ENCODE data around the gene ALS2CL. TPM values are rescaled to one million over a fixed set of nuclear protein-coding genes. Genes with fewer than 3 reads are reported as not detected.

Gene ALS2CL
- total and polyA plus RNA-seq, 10 of the 15 experiments (the other 5 are each of a cell fraction or from before 2014, with no cell fraction given), result 0.01 to 0.05 TPM; not detected in 8

- DNase-seq (ENCODE audit: low read depth, low spot score), result no peak
- WGBS (ENCODE audit: insufficient coverage, insufficient replicate concordance, low lambda C conversion rate, missing lambda C conversion rate), result 2% methylated on average over 9 of the region's 9 CpGs
- no peak for ATAC-seq
- POLR2A ChIA-PET, result no interaction called here
- H3K4me3 ChIP-seq, result no peak overlapping the region
- H2AFZ ChIP-seq (ENCODE audit: control insufficient read depth, low read depth, low read length), result no peak overlapping the region
- no TSS peak for BruUV-seq (replicated peaks)
- intact Hi-C loops (cut with micrococcal nuclease; ENCODE audit: unreplicated experiment) (no loop called here), in situ Hi-C loops (cut with MboI) (no loop called here)
- H3K4me2 ChIP-seq (ENCODE audit: control insufficient read depth, insufficient read depth), result no peak overlapping the region
- no peak overlapping the region for H3K9ac ChIP-seq (ENCODE audit: control insufficient read depth, insufficient read depth, low read length)
- SMC1A ChIA-PET (ENCODE audit: uncharacterized antibody, unreplicated experiment), result no interaction called here
- no peaks in the 10 kb centered on the region for H3K36me3 ChIP-seq (ENCODE audit: control insufficient read depth in 2 of 2, insufficient read depth in 2 of 2, low read length in 1 of 2)
- CTCF ChIA-PET, result interaction anchor here (0.8 kb wide), 1 partner anchor 172 kb away, joined by 3 read pairs; no protein-coding TSS in a partner anchor
- no peaks in the 10 kb centered on the region for H3K79me2 ChIP-seq (ENCODE audit: control insufficient read depth, insufficient read depth, low read length)
- H3K27me3 ChIP-seq (replicated peaks in 1 of 2; ENCODE audit: control insufficient read depth in 2 of 2, insufficient read depth in 2 of 2, low read length in 1 of 2), result peaks cover 2 to 5% of the 10 kb centered on the region in 2 experiments; a peak in 3 of 4 replicates
- H4K20me1 ChIP-seq (ENCODE audit: control insufficient read depth, insufficient read depth), result no peaks in the 10 kb centered on the region; the same call in 1 of the 2 replicates
- RAD21 ChIA-PET (ENCODE audit: unreplicated experiment), result no interaction called here
- H3K4me1 ChIP-seq (ENCODE audit: control insufficient read depth, insufficient read depth, low read length), result no peaks in the 10 kb centered on the region
- no peak overlapping the region for H3K27ac ChIP-seq (ENCODE audit: control insufficient read depth, insufficient read depth)
- no peaks in the 10 kb centered on the region for H3K9me3 ChIP-seq (replicated peaks; ENCODE audit: control insufficient read depth, insufficient read depth, low read length)
- FAIRE-seq, result no peak
- TF ChIP-seq FOS (IDR thresholded peaks at IDR 0.05; ENCODE audit: borderline replicate concordance, extremely low read depth, insufficient read length) (no peak), ZNF217 (IDR thresholded peaks at IDR 0.05) (no peak), ZBED1 (IDR thresholded peaks at IDR 0.05; ENCODE audit: borderline replicate concordance) (no peak), TCF3 (IDR thresholded peaks at IDR 0.05; ENCODE audit: borderline replicate concordance, insufficient read depth, low read depth, low read length) (no peak), CREB1 (IDR thresholded peaks at IDR 0.05; ENCODE audit: low read depth) (no peak), KAT2A (conservative IDR thresholded peaks at IDR 0.05; ENCODE audit: control insufficient read depth, low read depth, low read length) (no peak), STAT3 (IDR thresholded peaks at IDR 0.05; ENCODE audit: low read depth, low read length) (no peak), ETV6 (conservative IDR thresholded peaks at IDR 0.05 in 1 of 2, IDR thresholded peaks at IDR 0.05 in 1 of 2; ENCODE audit: borderline replicate concordance in 1 of 2, low read depth in 1 of 2) (no peak), ZZZ3 (IDR thresholded peaks at IDR 0.05; ENCODE audit: control insufficient read depth, insufficient read length, low read depth) (no peak), ZBTB4 (CRISPR knock-in tag; IDR thresholded peaks at IDR 0.05) (no peak)
- TF ChIP-seq, protein P1, sequence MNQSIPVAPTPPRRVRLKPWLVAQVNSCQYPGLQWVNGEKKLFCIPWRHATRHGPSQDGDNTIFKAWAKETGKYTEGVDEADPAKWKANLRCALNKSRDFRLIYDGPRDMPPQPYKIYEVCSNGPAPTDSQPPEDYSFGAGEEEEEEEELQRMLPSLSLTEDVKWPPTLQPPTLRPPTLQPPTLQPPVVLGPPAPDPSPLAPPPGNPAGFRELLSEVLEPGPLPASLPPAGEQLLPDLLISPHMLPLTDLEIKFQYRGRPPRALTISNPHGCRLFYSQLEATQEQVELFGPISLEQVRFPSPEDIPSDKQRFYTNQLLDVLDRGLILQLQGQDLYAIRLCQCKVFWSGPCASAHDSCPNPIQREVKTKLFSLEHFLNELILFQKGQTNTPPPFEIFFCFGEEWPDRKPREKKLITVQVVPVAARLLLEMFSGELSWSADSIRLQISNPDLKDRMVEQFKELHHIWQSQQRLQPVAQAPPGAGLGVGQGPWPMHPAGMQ (IDR thresholded peaks at IDR 0.05; ENCODE audit: borderline replicate concordance), result no peak
- TF ChIP-seq, protein P2, sequence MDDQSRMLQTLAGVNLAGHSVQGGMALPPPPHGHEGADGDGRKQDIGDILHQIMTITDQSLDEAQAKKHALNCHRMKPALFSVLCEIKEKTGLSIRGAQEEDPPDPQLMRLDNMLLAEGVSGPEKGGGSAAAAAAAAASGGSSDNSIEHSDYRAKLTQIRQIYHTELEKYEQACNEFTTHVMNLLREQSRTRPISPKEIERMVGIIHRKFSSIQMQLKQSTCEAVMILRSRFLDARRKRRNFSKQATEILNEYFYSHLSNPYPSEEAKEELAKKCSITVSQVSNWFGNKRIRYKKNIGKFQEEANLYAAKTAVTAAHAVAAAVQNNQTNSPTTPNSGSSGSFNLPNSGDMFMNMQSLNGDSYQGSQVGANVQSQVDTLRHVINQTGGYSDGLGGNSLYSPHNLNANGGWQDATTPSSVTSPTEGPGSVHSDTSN (IDR thresholded peaks at IDR 0.05; ENCODE audit: insufficient replicate concordance, low read depth, low read length), result no peak
- TF ChIP-seq, protein P3, sequence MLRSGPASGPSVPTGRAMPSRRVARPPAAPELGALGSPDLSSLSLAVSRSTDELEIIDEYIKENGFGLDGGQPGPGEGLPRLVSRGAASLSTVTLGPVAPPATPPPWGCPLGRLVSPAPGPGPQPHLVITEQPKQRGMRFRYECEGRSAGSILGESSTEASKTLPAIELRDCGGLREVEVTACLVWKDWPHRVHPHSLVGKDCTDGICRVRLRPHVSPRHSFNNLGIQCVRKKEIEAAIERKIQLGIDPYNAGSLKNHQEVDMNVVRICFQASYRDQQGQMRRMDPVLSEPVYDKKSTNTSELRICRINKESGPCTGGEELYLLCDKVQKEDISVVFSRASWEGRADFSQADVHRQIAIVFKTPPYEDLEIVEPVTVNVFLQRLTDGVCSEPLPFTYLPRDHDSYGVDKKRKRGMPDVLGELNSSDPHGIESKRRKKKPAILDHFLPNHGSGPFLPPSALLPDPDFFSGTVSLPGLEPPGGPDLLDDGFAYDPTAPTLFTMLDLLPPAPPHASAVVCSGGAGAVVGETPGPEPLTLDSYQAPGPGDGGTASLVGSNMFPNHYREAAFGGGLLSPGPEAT (IDR thresholded peaks at IDR 0.05; ENCODE audit: low read depth), result no peak
Observed at GRCh38 chr3:46660543-46661523, 32.6 kb downstream of the ALS2CL start.
